Measurements from ENCODE around the gene RAB43. TPM values are rescaled to one million over a fixed set of nuclear protein-coding genes. Genes with fewer than 3 reads are reported as not detected.
"Not testable (repeated sequence)": the region's sequence is repeated elsewhere in the genome, so short reads cannot be mapped to it uniquely, and the experiment has no call there.

Gene RAB43
- total RNA-seq, result 10 to 100 TPM; 26.4 to 53.5 TPM

GRCh38 chr3:129121792-129122411 lies at the start of gene RAB43:
RAB43 (minus strand) TSS chr3:129121804; CDS start chr3:129121489, 315 bp downstream.
- no peak for TF ChIP-seq CTCF (IDR thresholded peaks at IDR 0.05)
- Histone ChIP-seq H3K4me3 (peak within 1 kb of the TSS; percentile 91), H3K4me1 (ENCODE audit: control insufficient read depth in 1 of 2, low read depth in 2 of 2) (peaks cover 18 to 21% of the 10 kb centered on the region in 2 donors), H3K9me3 (no peaks in the 10 kb centered on the region), H3K36me3 (peaks cover 4% of the 10 kb centered on the region), H3K27ac (peak within 1 kb of the TSS; percentile 90 to 93), H3K27me3 (replicated peaks; ENCODE audit: insufficient read depth) (no peaks in the 10 kb centered on the region)
- ATAC-seq (ENCODE audit: insufficient number of reproducible peaks, low FRiP score, low read depth), result peak; percentile 51
- DNase-seq (ENCODE audit: low spot score), result peak; percentile 57

GRCh38 chr3:129166579-129167332 lies 45.2 kb upstream of the RAB43 start:
- H3K9me3 ChIP-seq, result no peaks in the 10 kb centered on the region
- H3K36me3 ChIP-seq, result peaks cover 49% of the 10 kb centered on the region
- no peaks in the 10 kb centered on the region for H3K27me3 ChIP-seq (replicated peaks; ENCODE audit: insufficient read depth)
- peaks cover 6 to 24% of the 10 kb centered on the region in 2 donors for H3K4me1 ChIP-seq (ENCODE audit: control insufficient read depth in 1 of 2, low read depth in 2 of 2)
- no peak overlapping the region for H3K27ac ChIP-seq
- TF ChIP-seq CTCF (IDR thresholded peaks at IDR 0.05), result no peak
- no peak for ATAC-seq (ENCODE audit: insufficient number of reproducible peaks, low FRiP score, low read depth)
- no peak for DNase-seq (ENCODE audit: low spot score)
- H3K4me3 ChIP-seq, result no peak overlapping the region

GRCh38 chr3:129165594-129165993 lies 44.0 kb upstream of the RAB43 start:
- peaks cover 6 to 14% of the 10 kb centered on the region in 2 donors for H3K4me1 ChIP-seq (ENCODE audit: control insufficient read depth in 1 of 2, low read depth in 2 of 2)
- not testable (repeated sequence) for H3K4me3 ChIP-seq; H3K27ac ChIP-seq; H3K9me3 ChIP-seq; ATAC-seq (ENCODE audit: insufficient number of reproducible peaks, low FRiP score, low read depth); DNase-seq (ENCODE audit: low spot score); H3K27me3 ChIP-seq (replicated peaks; ENCODE audit: insufficient read depth)
- peaks cover 39% of the 10 kb centered on the region for H3K36me3 ChIP-seq

- ATAC-seq (ENCODE audit: insufficient number of reproducible peaks, low FRiP score, low read depth), result no peak
These were observed 42.9 kb upstream of the RAB43 start for GRCh38 chr3:129164500-129164899.

GRCh38 chr3:129162729-129163579 lies 41.4 kb upstream of the RAB43 start:
- H3K27me3 ChIP-seq (replicated peaks; ENCODE audit: insufficient read depth), result no peaks in the 10 kb centered on the region
- H3K27ac ChIP-seq, result no peak overlapping the region
- no peak for ATAC-seq (ENCODE audit: insufficient number of reproducible peaks, low FRiP score, low read depth)

More at GRCh38 chr3:129164500-129164899, 42.9 kb upstream of the RAB43 start:
- Histone ChIP-seq H3K4me3 (no peak overlapping the region), H3K27me3 (replicated peaks; ENCODE audit: insufficient read depth) (no peaks in the 10 kb centered on the region), H3K4me1 (ENCODE audit: control insufficient read depth in 1 of 2, low read depth in 2 of 2) (peaks cover 10 to 15% of the 10 kb centered on the region in 2 donors), H3K27ac (no peak overlapping the region), H3K36me3 (peaks cover 28% of the 10 kb centered on the region), H3K9me3 (no peaks in the 10 kb centered on the region)
- DNase-seq (ENCODE audit: low spot score), result no peak
- TF ChIP-seq CTCF (IDR thresholded peaks at IDR 0.05), result no peak

More at GRCh38 chr3:129162729-129163579, 41.4 kb upstream of the RAB43 start:
- Histone ChIP-seq H3K4me3 (no peak overlapping the region), H3K9me3 (no peaks in the 10 kb centered on the region), H3K4me1 (ENCODE audit: control insufficient read depth in 1 of 2, low read depth in 2 of 2) (peaks cover 13 to 19% of the 10 kb centered on the region in 2 donors), H3K36me3 (peaks cover 23% of the 10 kb centered on the region)
- no peak for TF ChIP-seq CTCF (IDR thresholded peaks at IDR 0.05)
- DNase-seq (ENCODE audit: low spot score), result no peak

Measured in thoracic aorta (tissue), 2 donors.